ENCODE measurements around the gene CNTFR.
"Not testable (repeated sequence)": the region's sequence is repeated elsewhere in the genome, so short reads cannot be mapped to it uniquely, and the experiment has no call there.

CNTFR gene

GRCh38 chr9:34544035-34544434 lies 45.5 kb downstream of the CNTFR start:
- H3K4me3 ChIP-seq (ENCODE audit: low read depth, low read length): no peak overlapping the region
- TF ChIP-seq CTCF (IDR thresholded peaks at IDR 0.05; ENCODE audit: insufficient read depth, low read depth, low read length, missing control alignments): no peak
- DNase-seq (ENCODE audit: low read depth): no peak

DNA sequence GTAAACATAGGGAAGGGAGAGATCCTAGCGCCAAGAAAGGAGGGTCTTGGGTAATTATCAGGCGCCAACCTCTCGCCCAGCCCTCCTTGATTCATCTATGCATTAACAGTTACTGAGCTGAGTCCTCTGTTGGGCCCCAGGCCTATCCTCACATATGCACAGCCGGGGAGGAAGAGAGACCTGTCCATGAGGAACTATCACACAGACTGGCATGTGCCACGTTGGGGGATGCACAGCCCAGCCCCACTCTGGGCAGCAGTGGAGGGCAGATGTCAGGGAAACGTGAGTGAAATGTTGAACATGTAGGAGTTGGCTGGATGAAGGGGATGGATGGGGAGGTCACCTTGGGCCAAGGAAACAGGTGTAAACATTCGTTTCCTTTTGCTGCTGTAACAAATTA lies 48.0 kb downstream of the CNTFR start:
- H3K4me3 ChIP-seq (ENCODE audit: low read depth, low read length): no peak overlapping the region
- TF ChIP-seq CTCF (IDR thresholded peaks at IDR 0.05; ENCODE audit: insufficient read depth, low read depth, low read length, missing control alignments): no peak
- DNase-seq (ENCODE audit: low read depth): no peak

- no peak for DNase-seq (ENCODE audit: low read depth)
- no peak overlapping the region for H3K4me3 ChIP-seq (ENCODE audit: low read depth, low read length)
- no peak for TF ChIP-seq CTCF (IDR thresholded peaks at IDR 0.05; ENCODE audit: insufficient read depth, low read depth, low read length, missing control alignments)
These were observed 48.7 kb downstream of the CNTFR start for GRCh38 chr9:34540827-34541226.

- no peak overlapping the region for H3K4me3 ChIP-seq (ENCODE audit: low read depth, low read length)
- no peak for TF ChIP-seq CTCF (IDR thresholded peaks at IDR 0.05; ENCODE audit: insufficient read depth, low read depth, low read length, missing control alignments)
- no peak for DNase-seq (ENCODE audit: low read depth)
These were observed 52.8 kb downstream of the CNTFR start for GRCh38 chr9:34536685-34537084.

DNA sequence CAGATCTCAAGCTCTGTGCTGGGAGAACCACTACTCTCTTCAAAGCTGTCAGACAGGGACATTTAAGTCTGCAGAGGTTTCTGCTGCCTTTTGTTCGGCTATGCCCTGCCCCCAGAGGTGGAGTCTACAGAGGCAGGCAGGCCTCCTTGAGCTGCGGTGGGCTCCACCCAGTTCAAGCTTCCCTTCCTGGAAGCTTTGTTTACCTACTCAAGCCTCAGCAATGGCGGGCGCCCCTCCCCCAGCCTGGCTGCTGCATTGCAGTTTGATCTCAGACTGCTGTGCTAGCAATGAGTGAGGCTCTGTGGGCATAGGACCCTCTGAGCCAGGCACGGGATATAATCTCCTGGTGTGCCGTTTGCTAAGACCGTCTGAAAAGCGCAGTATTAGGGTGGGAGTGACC lies 57.5 kb downstream of the CNTFR start:
- not testable (repeated sequence) for DNase-seq (ENCODE audit: low read depth); H3K4me3 ChIP-seq (ENCODE audit: low read depth, low read length)

GRCh38 chr9:34526026-34526425 lies 63.5 kb downstream of the CNTFR start:
- H3K4me3 ChIP-seq (ENCODE audit: low read depth, low read length): no peak overlapping the region
- no peak for DNase-seq (ENCODE audit: low read depth)
- no peak for TF ChIP-seq CTCF (IDR thresholded peaks at IDR 0.05; ENCODE audit: insufficient read depth, low read depth, low read length, missing control alignments)

- H3K4me3 ChIP-seq (ENCODE audit: low read depth, low read length): no peak overlapping the region
- DNase-seq (ENCODE audit: low read depth): no peak
- TF ChIP-seq CTCF (IDR thresholded peaks at IDR 0.05; ENCODE audit: insufficient read depth, low read depth, low read length, missing control alignments): no peak
These were observed 65.2 kb downstream of the CNTFR start for GRCh38 chr9:34524349-34524748.
